H1 (cell line): ENCODE measurements around the gene HLA-DMB. TPM values are rescaled to one million over a fixed set of nuclear protein-coding genes. Genes with fewer than 3 reads are reported as not detected.

Experiments
- CTCF ChIA-PET: fragments of 300-600 bp; sonication (Branson Sonifier 250); formaldehyde crosslinking; loops from one replicate; lab custom pipeline; 2021; ENCODE audit not compliant: partially characterized antibody; lab: Charles Lee
- POLR2A ChIA-PET: fragments of 300-600 bp; sonication (Branson Sonifier 250); formaldehyde crosslinking; loops from one replicate; lab custom pipeline; 2021; ENCODE audit warnings: inconsistent platforms; ENCODE audit not compliant: partially characterized antibody; lab: Charles Lee
- DNase-seq, 2 experiments: peaks; one replicate each; pipeline versions ENCODE4 v3.0.0 to v3.0.0-alpha.2; 2010 to 2022; ENCODE audit warnings: low spot score in 2 of 2, low read depth in 1 of 2, mixed read lengths in 1 of 2
- FAIRE-seq: peaks from 2 replicates; lab custom pipeline; 2011; peaks lifted over from hg19 to GRCh38; lab: Jason Lieb, UNC
- H2AFZ ChIP-seq: 2 replicates; pipeline ENCODE4 v1.8.1; 2012; ENCODE audit warnings: low read length, inconsistent platforms
- H2AK5ac ChIP-seq: 2 replicates; pipeline ENCODE4 v1.6.1; 2013; ENCODE audit warnings: low read depth, low read length
- H2BK120ac ChIP-seq: replicated peaks from 2 replicates; pipeline ENCODE3; 2013; ENCODE audit warnings: low read depth, low read length, inconsistent platforms
- H2BK12ac ChIP-seq: 2 replicates; pipeline ENCODE4 v1.6.1; 2013; ENCODE audit warnings: low read depth, low read length
- H2BK15ac ChIP-seq: 2 replicates; pipeline ENCODE4 v1.6.1; 2013; ENCODE audit warnings: low read length
- H2BK20ac ChIP-seq: 2 replicates; pipeline ENCODE4 v1.6.1; 2013; ENCODE audit warnings: low read length
- H2BK5ac ChIP-seq: 2 replicates; pipeline ENCODE4 v1.6.1; 2013; ENCODE audit warnings: low read depth, low read length
- H3K14ac ChIP-seq: 2 replicates; pipeline ENCODE4 v1.6.1; 2013; ENCODE audit warnings: inconsistent platforms; ENCODE audit not compliant: insufficient read length
- H3K18ac ChIP-seq: 2 replicates; pipeline ENCODE4 v1.6.1; 2013; ENCODE audit warnings: low read length; ENCODE audit errors: extremely low read depth
- H3K23ac ChIP-seq: 2 replicates; pipeline ENCODE4 v1.6.1; 2013; ENCODE audit warnings: inconsistent platforms; ENCODE audit not compliant: insufficient read length
- H3K23me2 ChIP-seq: 2 replicates; pipeline ENCODE4 v1.6.1; 2013; ENCODE audit warnings: low read depth, low read length
- H3K27ac ChIP-seq: 2 replicates; pipeline ENCODE4 v1.6.1; 2011; ENCODE audit warnings: low read depth, low read length, inconsistent platforms
- H3K27me3 ChIP-seq, 4 experiments: replicated peaks in 1 of 4; 1 replicate in 1 of 4; 2 replicates in 3 of 4; pipeline versions ENCODE4 v1.6.1 to v1.8.1; 2011 to 2013; ENCODE audit warnings: low read length in 3 of 4, mild to moderate bottlenecking in 3 of 4, inconsistent platforms in 2 of 4, mixed read lengths in 2 of 4, moderate library complexity in 1 of 4; ENCODE audit not compliant: control insufficient read depth in 3 of 4, insufficient read depth in 3 of 4; ENCODE audit errors: extremely low read depth in 1 of 4
- H3K36me3 ChIP-seq, 4 experiments: 2 replicates each; pipeline versions ENCODE4 v1.6.1 to v1.8.1; 2011 to 2013; ENCODE audit warnings: mild to moderate bottlenecking in 4 of 4, low read length in 3 of 4, moderate library complexity in 2 of 4, control low read depth in 1 of 4, inconsistent platforms in 1 of 4; ENCODE audit not compliant: insufficient read depth in 4 of 4, control insufficient read depth in 2 of 4
- H3K4ac ChIP-seq: replicated peaks from 2 replicates; pipeline ENCODE3; 2013; ENCODE audit warnings: low read length, low read depth, mixed read lengths, inconsistent platforms; ENCODE audit not compliant: insufficient read length
- H3K4me1 ChIP-seq, 4 experiments: replicated peaks in 1 of 4; 1 replicate in 1 of 4; 2 replicates in 3 of 4; pipeline versions ENCODE4 v1.6.1 to v1.8.1; 2011 to 2013; ENCODE audit warnings: low read length in 3 of 4, inconsistent platforms in 2 of 4, mixed read lengths in 1 of 4; ENCODE audit not compliant: insufficient read depth in 4 of 4, control insufficient read depth in 3 of 4
- H3K4me2 ChIP-seq, 2 experiments: 2 replicates each; pipeline versions ENCODE4 v1.6.1 to v1.8.1; 2011 to 2013; ENCODE audit warnings: low read depth in 2 of 2, low read length in 2 of 2, control low read depth in 1 of 2, inconsistent platforms in 1 of 2, mild to moderate bottlenecking in 1 of 2; ENCODE audit not compliant: insufficient read depth in 1 of 2
- H3K4me3 ChIP-seq, 4 experiments: fragments of 200-600, 300-600 bp in 1 of 4; sonication (generic), shearing (Covaris generic), sonication (Bioruptor Twin) in 1 of 4; 2 replicates each; pipeline versions ENCODE4 v1.5.1 to v1.8.1; 2011 to 2016; ENCODE audit warnings: low read length in 4 of 4, low read depth in 3 of 4, control low read depth in 2 of 4, inconsistent platforms in 2 of 4, mild to moderate bottlenecking in 2 of 4, mixed read lengths in 1 of 4, moderate library complexity in 1 of 4; ENCODE audit not compliant: insufficient read depth in 2 of 4; ENCODE audit errors: extremely low read depth in 1 of 4
- H3K56ac ChIP-seq: replicated peaks from 2 replicates; pipeline ENCODE3; 2013; ENCODE audit warnings: low read depth, mild to moderate bottlenecking, mixed read lengths, low read length, inconsistent platforms; ENCODE audit not compliant: insufficient read length
- H3K79me1 ChIP-seq: 2 replicates; pipeline ENCODE4 v1.6.1; 2013; ENCODE audit warnings: low read depth, low read length, control low read depth
- H3K79me2 ChIP-seq, 2 experiments: 2 replicates each; pipeline versions ENCODE4 v1.6.1 to v1.8.1; 2012 to 2013; ENCODE audit warnings: low read length in 2 of 2, mild to moderate bottlenecking in 2 of 2, inconsistent platforms in 1 of 2; ENCODE audit not compliant: insufficient read depth in 2 of 2, control insufficient read depth in 1 of 2
- H3K9ac ChIP-seq, 4 experiments: replicated peaks in 1 of 4; 1 replicate in 1 of 4; 2 replicates in 3 of 4; pipeline versions ENCODE4 v1.6.1 to v1.8.1; 2011 to 2013; ENCODE audit warnings: low read depth in 3 of 4, low read length in 3 of 4, control low read depth in 2 of 4, mild to moderate bottlenecking in 2 of 4, moderate library complexity in 2 of 4, inconsistent platforms in 1 of 4; ENCODE audit errors: extremely low read depth in 1 of 4
- H3K9me3 ChIP-seq, 2 experiments: 2 replicates each; pipeline versions ENCODE4 v1.6.1 to v1.8.1; 2012 to 2013; ENCODE audit warnings: mild to moderate bottlenecking in 2 of 2, moderate library complexity in 2 of 2, control low read depth in 1 of 2, inconsistent platforms in 1 of 2, low read depth in 1 of 2, low read length in 1 of 2, mixed read lengths in 1 of 2; ENCODE audit not compliant: insufficient read depth in 2 of 2
- H4K20me1 ChIP-seq, 2 experiments: replicated peaks in 1 of 2; 2 replicates each; pipeline versions ENCODE3 to v1.8.1; 2011 to 2013; ENCODE audit warnings: inconsistent platforms in 2 of 2, low read length in 2 of 2, mild to moderate bottlenecking in 1 of 2; ENCODE audit not compliant: insufficient read depth in 2 of 2, control insufficient read depth in 1 of 2
- H4K5ac ChIP-seq: 2 replicates; pipeline ENCODE4 v1.6.1; 2013; ENCODE audit warnings: low read length, low read depth, mixed read lengths, inconsistent platforms; ENCODE audit not compliant: insufficient read length
- H4K8ac ChIP-seq: 2 replicates; pipeline ENCODE4 v1.8.0; 2013; ENCODE audit warnings: mild to moderate bottlenecking, moderate library complexity, low read length, inconsistent platforms; ENCODE audit not compliant: insufficient read depth; ENCODE audit errors: extremely low read depth
- H4K91ac ChIP-seq: replicated peaks from 2 replicates; pipeline ENCODE3; 2013; ENCODE audit warnings: low read length, mixed read lengths, inconsistent platforms; ENCODE audit not compliant: insufficient read length
- CBX5 ChIP-seq: fragments of 300-800, 300-1000 bp; sonication (generic); IDR thresholded peaks from 2 replicates; pipeline ENCODE4 v1.7.1; 2016; ENCODE audit warnings: antibody characterized with exemption, low read length, low read depth
- CREB1 ChIP-seq: IDR thresholded peaks from 2 replicates; pipeline ENCODE4 v1.6.1; 2012; ENCODE audit warnings: inconsistent platforms
- E2F6 ChIP-seq: IDR thresholded peaks from 2 replicates; pipeline ENCODE4 v1.6.1; 2012; ENCODE audit warnings: inconsistent platforms
- EGR1 ChIP-seq: IDR thresholded peaks from 2 replicates; pipeline ENCODE4 v1.6.1; 2011; ENCODE audit warnings: low read depth, low read length, borderline replicate concordance
- EZH2 ChIP-seq: fragments of 200-600 bp; sonication (generic); IDR thresholded peaks from 2 replicates; pipeline ENCODE4 v1.7.1; 2012; ENCODE audit warnings: low read depth, mild to moderate bottlenecking, moderate library complexity, low read length, inconsistent platforms; ENCODE audit not compliant: severe bottlenecking
- FOSL1 ChIP-seq: IDR thresholded peaks from 2 replicates; pipeline ENCODE4 v1.6.1; 2011; ENCODE audit warnings: mild to moderate bottlenecking, low read depth, low read length, moderate library complexity; ENCODE audit not compliant: insufficient read depth
- KDM1A ChIP-seq: fragments of 200-600, 300-600 bp; sonication (generic); IDR thresholded peaks from 2 replicates; pipeline ENCODE4 v1.7.1; 2016; ENCODE audit warnings: mild to moderate bottlenecking, low read length, borderline replicate concordance
- RAD21 ChIP-seq, 2 experiments: IDR thresholded peaks in 1 of 2; conservative IDR thresholded peaks in 1 of 2; 2 replicates each; pipeline ENCODE4 v1.6.1; 2011; ENCODE audit warnings: low read depth in 2 of 2, low read length in 2 of 2, improper control_type of control experiment in 1 of 2, inconsistent platforms in 1 of 2, mild to moderate bottlenecking in 1 of 2, moderate library complexity in 1 of 2
- TAF1 ChIP-seq: IDR thresholded peaks from 2 replicates; pipeline ENCODE4 v1.6.1; 2011; ENCODE audit warnings: mild to moderate bottlenecking, low read depth, low read length
- TAF7 ChIP-seq: optimal IDR thresholded peaks from 2 replicates; pipeline ENCODE3; 2011; ENCODE audit warnings: low read depth, mild to moderate bottlenecking, inconsistent platforms, low read length, moderate library complexity, borderline replicate concordance
- TEAD4 ChIP-seq: IDR thresholded peaks from 2 replicates; pipeline ENCODE4 v1.6.1; 2012; ENCODE audit warnings: low read depth, low read length, inconsistent platforms, mixed read lengths
- USF2 ChIP-seq: IDR thresholded peaks from 2 replicates; pipeline ENCODE4 v1.6.1; 2011; ENCODE audit warnings: low read length, improper control_type of control experiment
- WGBS, 2 experiments: shearing (Covaris generic) in 1 of 2; methylation state at CpG; one replicate each; pipeline versions ENCODE4 v1.1.6 to v1.1.7; 2013 to 2015; ENCODE audit warnings: low lambda C conversion rate in 2 of 2, mixed read lengths in 2 of 2, inconsistent platforms in 1 of 2, low coverage in 1 of 2, missing lambda C conversion rate in 1 of 2; ENCODE audit not compliant: insufficient replicate concordance in 2 of 2, insufficient coverage in 1 of 2, insufficient read length in 1 of 2; ENCODE audit errors: extremely low coverage in 1 of 2, missing lambda C conversion rate in 1 of 2; 5-methylcytosine and 5-hydroxymethylcytosine counted together
- polyA plus RNA-seq, 7 experiments: library from polyadenylated mRNA; depleted of rRNA in 3 of 7; stranded (reverse) in 5 of 7; unstranded in 2 of 7; fragments of >200 nt in 5 of 7; fragments of 200-250 nt in 2 of 7; gene quantifications; 1 replicate in 5 of 7; 2 replicates in 1 of 7; 4 replicates in 1 of 7; pipeline versions ENCODE4 v1.2.1 to v1.2.3, GENCODE V29; 2011 to 2013; ENCODE audit warnings: missing spikeins in 2 of 7, mixed read lengths in 2 of 7
- total RNA-seq: library from RNA; stranded (reverse); fragmentation: NEBNext Ultra II Directional; extraction: Animal tissue kit (Norgen Biotek cat#: 25700); gene quantifications from 2 replicates; pipeline ENCODE4 v1.2.1, GENCODE V29; 2021

The HLA-DMB gene
- total and polyA plus RNA-seq, 2 of the 8 experiments (the other 6 are each of a cell fraction or from before 2014, with no cell fraction given): 2.7 to 4.7 TPM

- DNase-seq: no peak
- Histone ChIP-seq H4K20me1 (peaks cover 0 to 9% of the 10 kb centered on the region in 2 experiments), H4K91ac (no peak overlapping the region), H2AFZ (no peak overlapping the region), H2BK20ac (no peak overlapping the region), H3K27ac (no peak overlapping the region), H3K9ac (no peak overlapping the region), H2BK12ac (no peak overlapping the region), H2BK15ac (no peak overlapping the region), H3K27me3 (no peaks in the 10 kb centered on the region; a peak in 1 of 7 replicates), H2BK120ac (no peak overlapping the region), H3K4me2 (no peak overlapping the region), H3K4me3 (no peak overlapping the region), H3K14ac (no peak overlapping the region), H3K36me3 (no peaks in the 10 kb centered on the region), H3K56ac (no peak overlapping the region), H4K8ac (no peak overlapping the region), H3K79me1 (no peaks in the 10 kb centered on the region), H3K18ac (no peak overlapping the region), H2AK5ac (no peak overlapping the region), H4K5ac (no peak overlapping the region), H3K4ac (no peak overlapping the region), H3K23me2 (0 out of 2 replicates have a peak, but pooled peaks cover 4% of the 10 kb centered on the region), H3K9me3 (no peaks in the 10 kb centered on the region), H3K79me2 (peaks cover 0 to 6% of the 10 kb centered on the region in 2 experiments; a peak in 3 of 4 replicates), H3K4me1 (peaks cover 0 to 10% (median 3%) of the 10 kb centered on the region in 4 experiments; a peak in 5 of 7 replicates), H3K23ac (no peak overlapping the region), H2BK5ac (no peak overlapping the region)
- no peak for FAIRE-seq
- WGBS, 2 experiments: 83% methylated on average over 2 of the region's 2 CpGs; no CpG with 5 or more reads in 1 of the 2 experiments
- POLR2A ChIA-PET: interaction anchor here (0.6 to 33.3 kb wide), 2 partner anchors 24 kb away, joined by 3 to 1158 read pairs; partner anchors contain the start of gene BRD2
- CTCF ChIA-PET: interaction anchor here (0.8 to 11.1 kb wide), 9 partner anchors 9 to 111 kb away, joined by 4 to 168 read pairs (median 22); partner anchors contain the start of genes BRD2 and HLA-DMB
- TF ChIP-seq FOSL1 (no peak), TAF1 (no peak), RAD21 (IDR thresholded peaks at IDR 0.05 in 1 of 2, conservative IDR thresholded peaks at IDR 0.05 in 1 of 2; ENCODE audit: low read depth in 2 of 2, low read length in 2 of 2) (no peak), E2F6 (no peak), KDM1A (no peak), EGR1 (no peak), CREB1 (no peak), USF2 (no peak), CBX5 (no peak), TEAD4 (no peak), TAF7 (no peak), EZH2 (no peak)
Observed at GRCh38 chr6:32956176-32956575, 15.3 kb upstream of the HLA-DMB start.
